Lung (tissue), 12 donors: ENCODE data around the gene EPS8. TPM values are rescaled to one million over a fixed set of nuclear protein-coding genes. Genes with fewer than 3 reads are reported as not detected.

ENCODE experiments used
- ATAC-seq: fragments of 200-7000 bp; cut with Tn5 transposase; one replicate; pipeline ENCODE4 v1.9.1; 2020; ENCODE audit warnings: moderate number of reproducible peaks; ENCODE audit not compliant: insufficient read depth, low FRiP score
- DNase-seq, 3 donors: peaks; one replicate each; pipeline ENCODE4 v3.0.0-alpha.2; 2013 to 2017
- H3K27ac ChIP-seq, 2 donors: one replicate each; pipeline ENCODE4 v1.5.1; 2013; ENCODE audit warnings: mild to moderate bottlenecking in 2 of 2, moderate library complexity in 2 of 2, control low read depth in 1 of 2, inconsistent platforms in 1 of 2, low read depth in 1 of 2, low read length in 1 of 2
- H3K27me3 ChIP-seq, 3 donors: one replicate each; pipeline ENCODE4 v1.5.1; 2013; ENCODE audit warnings: low read length in 2 of 3; ENCODE audit not compliant: control insufficient read depth in 3 of 3, insufficient read depth in 3 of 3
- H3K36me3 ChIP-seq, 4 donors: one replicate each; pipeline ENCODE4 v1.5.1; 2013; ENCODE audit warnings: low read length in 4 of 4, mild to moderate bottlenecking in 1 of 4, moderate library complexity in 1 of 4; ENCODE audit not compliant: control insufficient read depth in 4 of 4, insufficient read depth in 4 of 4
- H3K4me1 ChIP-seq, 5 donors: one replicate each; pipeline ENCODE4 v1.5.1; 2013; ENCODE audit warnings: low read length in 5 of 5, mild to moderate bottlenecking in 2 of 5, moderate library complexity in 1 of 5; ENCODE audit not compliant: control insufficient read depth in 5 of 5, insufficient read depth in 5 of 5
- H3K4me3 ChIP-seq: one replicate; pipeline ENCODE4 v1.5.1; 2013; ENCODE audit warnings: mild to moderate bottlenecking, control low read depth, moderate library complexity
- H3K9ac ChIP-seq, 2 donors: one replicate each; pipeline ENCODE4 v1.5.1; 2013; ENCODE audit warnings: low read length in 2 of 2, control low read depth in 1 of 2; ENCODE audit not compliant: insufficient read depth in 1 of 2
- H3K9me3 ChIP-seq, 4 donors: one replicate each; pipeline ENCODE4 v1.5.1; 2013; ENCODE audit warnings: low read length in 3 of 4, mild to moderate bottlenecking in 1 of 4, moderate library complexity in 1 of 4; ENCODE audit not compliant: control insufficient read depth in 4 of 4, insufficient read depth in 3 of 4
- WGBS, 2 donors: extraction: QIAGEN DNeasy Blood & Tissue Kit; methylation state at CpG; one replicate each; pipeline ENCODE4 v1.1.7; 2013; 5-methylcytosine and 5-hydroxymethylcytosine counted together
- polyA plus RNA-seq, 2 donors: library from polyadenylated mRNA; stranded (reverse); fragments of 200-250 nt; gene quantifications; one replicate each; pipeline ENCODE4 v1.2.1, GENCODE V29; 2013
- total RNA-seq, 2 donors: library from RNA; depleted of rRNA in 1 of 2; stranded (reverse); fragments of >200 nt in 1 of 2; gene quantifications; one replicate each; pipeline ENCODE4 v1.2.1, GENCODE V29; 2014 to 2021
- TF ChIP-seq, protein P1 (sequence below): IDR thresholded peaks from 2 replicates; pipeline ENCODE4 v1.5.1; 2012; ENCODE audit warnings: mild to moderate bottlenecking; ENCODE audit errors: control extremely low read depth, extremely low read depth
- donor health status: control.
- donor health status: control.
- donor health status: Bipolar disorder and iron deficiency.
- donor health status: healthy.
- donor health status: DM: yes; HTN: yes; CAD: no.

The EPS8 gene
- total and polyA plus RNA-seq, 4 donors, result 30.1 to 153 (median 48.9) TPM

DNA sequence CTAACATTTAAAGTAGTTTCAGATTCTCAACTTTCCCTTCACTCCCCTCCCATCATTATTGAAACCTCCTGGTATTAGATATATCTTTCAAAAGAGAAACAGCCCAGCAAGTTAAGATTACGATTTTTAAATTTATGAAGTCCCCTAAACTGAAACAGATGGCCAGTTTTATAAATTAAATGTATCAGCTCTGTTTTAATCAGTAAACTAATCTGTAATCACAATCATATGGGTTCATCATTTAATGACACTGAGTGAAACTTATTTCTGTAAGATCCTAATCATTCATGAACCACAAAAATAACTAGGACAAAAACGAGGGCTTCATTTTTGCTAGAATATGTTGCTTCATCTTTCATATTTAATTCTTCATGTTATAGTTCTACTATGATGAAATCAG, 137.8 kb downstream of the EPS8 start:
- DNase-seq (no peak), ATAC-seq (no peak)
- H3K4me3 ChIP-seq, result no peak overlapping the region
- no peaks in the 10 kb centered on the region for H3K9me3 ChIP-seq
- H3K36me3 ChIP-seq, result peaks cover 0 to 2% (median 0%) of the 10 kb centered on the region in 4 donors
- H3K27ac ChIP-seq, result no peak overlapping the region
- H3K4me1 ChIP-seq, result no peaks in the 10 kb centered on the region
- no peaks in the 10 kb centered on the region for H3K27me3 ChIP-seq
- TF ChIP-seq, protein P1, sequence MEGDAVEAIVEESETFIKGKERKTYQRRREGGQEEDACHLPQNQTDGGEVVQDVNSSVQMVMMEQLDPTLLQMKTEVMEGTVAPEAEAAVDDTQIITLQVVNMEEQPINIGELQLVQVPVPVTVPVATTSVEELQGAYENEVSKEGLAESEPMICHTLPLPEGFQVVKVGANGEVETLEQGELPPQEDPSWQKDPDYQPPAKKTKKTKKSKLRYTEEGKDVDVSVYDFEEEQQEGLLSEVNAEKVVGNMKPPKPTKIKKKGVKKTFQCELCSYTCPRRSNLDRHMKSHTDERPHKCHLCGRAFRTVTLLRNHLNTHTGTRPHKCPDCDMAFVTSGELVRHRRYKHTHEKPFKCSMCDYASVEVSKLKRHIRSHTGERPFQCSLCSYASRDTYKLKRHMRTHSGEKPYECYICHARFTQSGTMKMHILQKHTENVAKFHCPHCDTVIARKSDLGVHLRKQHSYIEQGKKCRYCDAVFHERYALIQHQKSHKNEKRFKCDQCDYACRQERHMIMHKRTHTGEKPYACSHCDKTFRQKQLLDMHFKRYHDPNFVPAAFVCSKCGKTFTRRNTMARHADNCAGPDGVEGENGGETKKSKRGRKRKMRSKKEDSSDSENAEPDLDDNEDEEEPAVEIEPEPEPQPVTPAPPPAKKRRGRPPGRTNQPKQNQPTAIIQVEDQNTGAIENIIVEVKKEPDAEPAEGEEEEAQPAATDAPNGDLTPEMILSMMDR, result no peak
- 85 to 87% methylated on average over 2 of the region's 2 CpGs for WGBS, 2 donors
- H3K9ac ChIP-seq, result no peak overlapping the region

DNA sequence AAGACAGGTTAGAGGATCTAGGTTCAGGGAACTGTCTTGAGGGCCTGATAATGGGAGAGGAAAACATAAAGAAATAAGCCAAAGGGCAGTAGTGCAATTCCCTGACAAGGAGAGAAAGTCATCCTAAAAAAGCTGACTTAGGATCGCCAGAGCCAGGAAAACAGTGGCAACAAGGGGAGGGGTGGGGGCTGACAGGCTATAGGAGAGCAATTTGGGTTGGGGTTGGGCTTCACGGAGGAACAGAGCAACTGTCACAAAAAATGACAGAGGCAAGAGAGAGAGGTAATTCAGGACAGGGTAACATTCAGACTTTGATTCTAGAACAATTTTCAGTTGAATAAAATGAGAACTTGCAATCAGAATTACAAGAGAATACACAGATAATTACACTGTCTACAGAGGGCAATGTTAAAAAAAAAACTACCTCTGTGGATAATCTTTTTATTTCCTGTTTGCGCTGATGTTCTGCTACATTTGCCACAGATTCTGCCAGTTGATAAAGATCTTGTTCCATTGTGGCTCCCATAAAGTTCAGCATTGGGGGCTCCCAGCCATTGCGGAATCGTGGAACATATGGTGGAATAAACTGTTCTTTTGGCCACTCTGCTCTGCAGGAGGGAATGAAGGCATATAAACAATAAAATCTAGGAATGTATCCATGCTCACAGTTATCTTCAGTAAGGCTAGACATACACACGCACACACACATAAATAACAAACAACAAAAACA, 138.6 kb downstream of the EPS8 start:
- TF ChIP-seq, protein P1, result no peak
- no peak overlapping the region for H3K4me3 ChIP-seq
- DNase-seq, result no peak
- peaks cover 0 to under 1% (median 0%) of the 10 kb centered on the region in 4 donors for H3K36me3 ChIP-seq
- no peak overlapping the region for H3K27ac ChIP-seq
- H3K9ac ChIP-seq, result no peak overlapping the region
- ATAC-seq, result no peak
- no peaks in the 10 kb centered on the region for H3K4me1 ChIP-seq
- H3K9me3 ChIP-seq, result no peaks in the 10 kb centered on the region
- no peaks in the 10 kb centered on the region for H3K27me3 ChIP-seq
- 82 to 83% methylated on average over 6 of the region's 6 CpGs for WGBS, 2 donors

DNA sequence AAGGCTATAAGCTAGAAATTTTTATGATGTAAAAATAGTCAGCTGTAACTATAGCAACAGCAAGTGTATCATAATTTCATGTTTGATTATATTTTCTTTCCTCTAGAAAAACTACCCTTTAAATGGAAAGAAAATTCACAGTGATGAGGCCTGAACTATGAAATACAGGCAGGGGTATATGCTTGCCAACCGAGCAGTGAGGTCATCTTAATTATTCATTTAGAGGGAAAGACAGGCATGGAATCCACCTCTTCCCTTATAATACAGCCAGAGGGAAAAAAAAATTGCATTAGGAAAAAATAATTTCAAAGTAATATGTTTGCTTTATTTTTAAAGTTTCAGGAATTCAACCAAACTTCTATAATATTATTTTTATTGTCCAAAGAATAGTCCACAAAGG, 139.8 kb downstream of the EPS8 start:
- ATAC-seq, result no peak
- no peak for DNase-seq
- no peaks in the 10 kb centered on the region for H3K36me3 ChIP-seq
- H3K4me1 ChIP-seq, result no peaks in the 10 kb centered on the region
- TF ChIP-seq, protein P1, result no peak
- no peaks in the 10 kb centered on the region for H3K9me3 ChIP-seq
- no peaks in the 10 kb centered on the region for H3K27me3 ChIP-seq
- H3K9ac ChIP-seq, result no peak overlapping the region
- no peak overlapping the region for H3K27ac ChIP-seq
- 75 to 83% methylated on average over 1 of the region's 1 CpG for WGBS, 2 donors
- H3K4me3 ChIP-seq, result no peak overlapping the region

DNA sequence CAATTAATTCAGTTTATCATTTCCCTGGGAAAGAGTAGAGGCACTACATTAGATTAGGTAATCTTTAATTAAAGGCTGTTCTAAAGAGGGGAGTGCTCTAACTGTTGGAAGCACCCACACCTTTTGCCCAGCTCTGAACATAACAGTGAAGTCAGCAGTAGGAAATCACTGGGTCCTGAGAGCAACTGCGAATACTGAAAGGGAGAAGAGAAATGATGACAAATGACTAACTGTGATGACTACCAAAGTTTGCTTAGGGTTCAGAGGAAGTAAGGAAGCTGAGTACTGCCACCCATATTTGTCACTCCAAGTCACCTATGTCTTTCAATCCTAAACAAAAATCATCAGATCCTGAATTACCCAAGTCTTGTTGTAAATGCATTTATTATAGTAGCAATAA, 140.6 kb downstream of the EPS8 start:
- H3K4me3 ChIP-seq, result no peak overlapping the region
- WGBS, 2 donors, result 73 to 87% methylated on average over 1 of the region's 1 CpG
- peaks cover 0 to 1% (median 0%) of the 10 kb centered on the region in 4 donors for H3K36me3 ChIP-seq

More for the DNA sequence above, 140.6 kb downstream of the EPS8 start:
- Histone ChIP-seq H3K4me1 (no peaks in the 10 kb centered on the region), H3K27ac (no peak overlapping the region), H3K27me3 (no peaks in the 10 kb centered on the region), H3K9me3 (no peaks in the 10 kb centered on the region), H3K9ac (no peak overlapping the region)
- ATAC-seq (no peak), DNase-seq (no peak)
- TF ChIP-seq, protein P1, result no peak
